GM12874 (cell line): ENCODE measurements around the gene NCOA5.

Experiments
- TF ChIP-seq, protein P1 (sequence below): IDR thresholded peaks from 2 replicates; pipeline ENCODE4 v1.5.1; 2011; ENCODE audit warnings: low read depth, mild to moderate bottlenecking, control low read depth, low read length, moderate library complexity; ENCODE audit not compliant: insufficient read depth

NCOA5 gene

GRCh38 chr20:46132705-46133120, 43.0 kb upstream of the NCOA5 start:
- TF ChIP-seq, protein P1, sequence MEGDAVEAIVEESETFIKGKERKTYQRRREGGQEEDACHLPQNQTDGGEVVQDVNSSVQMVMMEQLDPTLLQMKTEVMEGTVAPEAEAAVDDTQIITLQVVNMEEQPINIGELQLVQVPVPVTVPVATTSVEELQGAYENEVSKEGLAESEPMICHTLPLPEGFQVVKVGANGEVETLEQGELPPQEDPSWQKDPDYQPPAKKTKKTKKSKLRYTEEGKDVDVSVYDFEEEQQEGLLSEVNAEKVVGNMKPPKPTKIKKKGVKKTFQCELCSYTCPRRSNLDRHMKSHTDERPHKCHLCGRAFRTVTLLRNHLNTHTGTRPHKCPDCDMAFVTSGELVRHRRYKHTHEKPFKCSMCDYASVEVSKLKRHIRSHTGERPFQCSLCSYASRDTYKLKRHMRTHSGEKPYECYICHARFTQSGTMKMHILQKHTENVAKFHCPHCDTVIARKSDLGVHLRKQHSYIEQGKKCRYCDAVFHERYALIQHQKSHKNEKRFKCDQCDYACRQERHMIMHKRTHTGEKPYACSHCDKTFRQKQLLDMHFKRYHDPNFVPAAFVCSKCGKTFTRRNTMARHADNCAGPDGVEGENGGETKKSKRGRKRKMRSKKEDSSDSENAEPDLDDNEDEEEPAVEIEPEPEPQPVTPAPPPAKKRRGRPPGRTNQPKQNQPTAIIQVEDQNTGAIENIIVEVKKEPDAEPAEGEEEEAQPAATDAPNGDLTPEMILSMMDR = peak; percentile 94

GRCh38 chr20:46131396-46131795, 41.6 kb upstream of the NCOA5 start:
- TF ChIP-seq, protein P1 = no peak

DNA sequence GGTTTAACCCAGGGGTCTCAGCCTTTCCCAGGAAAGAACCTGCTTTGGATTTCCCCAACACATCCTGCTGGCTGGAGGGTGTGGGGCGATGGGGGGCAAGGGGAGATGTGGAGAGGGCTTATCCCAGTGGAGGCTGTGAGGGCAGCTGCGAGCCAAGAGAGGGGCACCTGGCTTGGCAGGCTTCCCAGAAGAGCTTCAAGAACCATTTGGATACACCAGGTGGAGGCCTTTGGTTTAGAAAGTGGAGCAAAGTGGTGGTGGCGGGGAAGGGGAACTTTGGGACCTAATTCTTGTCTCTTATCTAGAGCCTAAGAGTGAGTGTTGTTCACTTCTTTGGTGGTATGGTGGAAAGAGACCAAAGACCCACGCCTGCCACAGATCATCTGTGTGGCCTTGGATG, 40.8 kb upstream of the NCOA5 start:
- TF ChIP-seq, protein P1 = no peak

GRCh38 chr20:46129955-46130481, 40.3 kb upstream of the NCOA5 start:
- TF ChIP-seq, protein P1 = no peak

GRCh38 chr20:46128310-46129151, 38.8 kb upstream of the NCOA5 start:
- TF ChIP-seq, protein P1 = peak; percentile 71

DNA sequence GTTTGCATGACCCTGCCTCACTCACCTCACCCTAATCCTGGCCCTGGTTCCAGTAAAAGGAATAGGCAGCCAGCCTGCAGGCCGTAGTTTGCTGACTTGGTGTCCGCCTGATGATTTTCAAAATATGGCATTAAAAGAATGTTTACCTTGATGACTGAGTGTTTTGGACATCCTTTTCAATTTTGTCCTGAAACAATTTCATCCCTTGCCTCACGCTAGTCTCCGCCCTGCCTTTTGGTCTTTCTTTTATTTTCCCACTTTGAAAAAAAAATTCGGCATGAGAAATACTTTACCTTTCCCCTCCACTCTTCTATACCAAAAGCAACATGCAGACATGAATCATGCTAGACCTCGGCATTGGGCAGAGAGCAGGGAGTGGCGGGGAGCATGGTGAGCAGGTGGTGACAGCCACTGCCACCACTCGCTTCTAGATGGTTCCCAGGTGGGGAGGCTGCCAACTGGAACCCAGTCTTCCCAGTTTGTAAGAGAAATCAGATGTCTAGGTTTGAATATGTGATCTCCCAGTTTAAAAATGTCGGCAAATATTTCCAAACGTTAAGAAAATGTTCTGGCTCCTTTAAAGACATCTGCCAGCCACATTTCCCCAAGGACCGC, 37.7 kb upstream of the NCOA5 start:
- TF ChIP-seq, protein P1 = no peak

- TF ChIP-seq, protein P1 = no peak
These were observed 36.8 kb upstream of the NCOA5 start for GRCh38 chr20:46126440-46127056.
